ENCODE data around the gene BTBD17. TPM values are rescaled to one million over a fixed set of nuclear protein-coding genes. Genes with fewer than 3 reads are reported as not detected.

BTBD17 gene
- polyA plus RNA-seq, 1 of the 3 experiments (the other 2 are of a cell fraction): not detected

DNA sequence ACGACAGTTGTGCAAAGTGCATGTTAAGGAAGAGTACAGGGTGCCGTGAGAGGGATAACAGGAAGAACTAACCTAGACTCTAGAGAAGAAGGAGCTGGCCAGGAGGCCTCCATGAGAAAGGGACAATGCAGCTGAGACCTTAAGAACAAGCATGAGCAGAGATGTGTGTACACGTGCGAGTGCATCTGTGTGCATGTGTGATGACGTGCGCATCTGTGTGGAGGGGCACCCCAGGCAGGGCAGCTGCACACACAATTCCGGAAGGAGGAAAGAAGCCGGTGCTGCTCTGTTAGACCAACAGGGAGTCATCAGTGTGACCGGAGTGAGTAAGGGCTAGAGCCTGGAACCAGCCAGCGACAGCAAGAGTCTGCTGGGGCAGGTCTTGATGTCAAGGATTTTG is 43.3 kb downstream of the BTBD17 start:
- Histone ChIP-seq H3K27ac (ENCODE audit: low read depth in 2 of 2, low read length in 1 of 2) (no peak overlapping the region), H3K36me3 (replicated peaks in 1 of 2; ENCODE audit: control insufficient read depth in 1 of 2, insufficient read depth in 2 of 2, low read length in 1 of 2) (no peaks in the 10 kb centered on the region), H3K4me2 (no peak overlapping the region), H3K4me3 (ENCODE audit: low read depth in 2 of 2, low read length in 1 of 2) (no peak overlapping the region), H3K27me3 (ENCODE audit: insufficient read depth) (no peaks in the 10 kb centered on the region), H3K9me2 (no peaks in the 10 kb centered on the region), H3K9me3 (no peaks in the 10 kb centered on the region; the same call in 1 of the 2 replicates), H3F3A (replicated peaks; ENCODE audit: insufficient read depth) (no peaks in the 10 kb centered on the region), H3K9ac (no peak overlapping the region), H2AFZ (ENCODE audit: low read depth) (no peak overlapping the region), H3K79me2 (ENCODE audit: insufficient read depth) (no peaks in the 10 kb centered on the region), H4K20me1 (ENCODE audit: insufficient read depth) (no peaks in the 10 kb centered on the region), H3K4me1 (ENCODE audit: control insufficient read depth in 1 of 2, insufficient read depth in 2 of 2, low read depth in 1 of 2, low read length in 1 of 2) (no peaks in the 10 kb centered on the region)
- 63% methylated on average over 10 of the region's 10 CpGs for WGBS (ENCODE audit: low lambda C conversion rate)
- DNase-seq: no peak
- CTCF ChIA-PET: interaction anchor here (0.9 to 2.4 kb wide), 3 partner anchors 17 to 139 kb away, joined by 4 to 7 read pairs (median 6); no protein-coding TSS in a partner anchor
- POLR2A ChIA-PET: no interaction called here
- no peak for TF ChIP-seq POLR2AphosphoS5 (IDR thresholded peaks at IDR 0.05; ENCODE audit: low read depth, low read length)
- no peak for TF ChIP-seq SIN3A (IDR thresholded peaks at IDR 0.05; ENCODE audit: borderline replicate concordance, low read depth, low read length)
- no peak for TF ChIP-seq ELF1 (IDR thresholded peaks at IDR 0.05)
- TF ChIP-seq, protein P1, sequence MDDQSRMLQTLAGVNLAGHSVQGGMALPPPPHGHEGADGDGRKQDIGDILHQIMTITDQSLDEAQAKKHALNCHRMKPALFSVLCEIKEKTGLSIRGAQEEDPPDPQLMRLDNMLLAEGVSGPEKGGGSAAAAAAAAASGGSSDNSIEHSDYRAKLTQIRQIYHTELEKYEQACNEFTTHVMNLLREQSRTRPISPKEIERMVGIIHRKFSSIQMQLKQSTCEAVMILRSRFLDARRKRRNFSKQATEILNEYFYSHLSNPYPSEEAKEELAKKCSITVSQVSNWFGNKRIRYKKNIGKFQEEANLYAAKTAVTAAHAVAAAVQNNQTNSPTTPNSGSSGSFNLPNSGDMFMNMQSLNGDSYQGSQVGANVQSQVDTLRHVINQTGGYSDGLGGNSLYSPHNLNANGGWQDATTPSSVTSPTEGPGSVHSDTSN (IDR thresholded peaks at IDR 0.05): no peak
- TF ChIP-seq NFIC (IDR thresholded peaks at IDR 0.05; ENCODE audit: borderline replicate concordance): no peak
- no peak for TF ChIP-seq EP300 (IDR thresholded peaks at IDR 0.05; ENCODE audit: borderline replicate concordance in 1 of 2, low read depth in 1 of 2, low read length in 1 of 2)
- no peak for TF ChIP-seq TCF12 (IDR thresholded peaks at IDR 0.05)
- TF ChIP-seq RXRA (IDR thresholded peaks at IDR 0.05; ENCODE audit: borderline replicate concordance, low read depth): no peak
- no peak for TF ChIP-seq FOXJ3 (CRISPR knock-in tag; IDR thresholded peaks at IDR 0.05)
- no peak for TF ChIP-seq FOSL2 (IDR thresholded peaks at IDR 0.05; ENCODE audit: borderline replicate concordance, low read depth)
- TF ChIP-seq FOXM1 (IDR thresholded peaks at IDR 0.05; ENCODE audit: low read depth): no peak
- no peak for TF ChIP-seq GATA2 (CRISPR knock-in tag; IDR thresholded peaks at IDR 0.05)
- TF ChIP-seq RCOR1 (IDR thresholded peaks at IDR 0.05; ENCODE audit: low read length): no peak
- TF ChIP-seq NRF1 (IDR thresholded peaks at IDR 0.05; ENCODE audit: low read depth, low read length): no peak
- TF ChIP-seq EZH2phosphoT487 (IDR thresholded peaks at IDR 0.05; ENCODE audit: borderline replicate concordance, low read depth): no peak
- TF ChIP-seq TAF1 (IDR thresholded peaks at IDR 0.05; ENCODE audit: borderline replicate concordance, low read depth, low read length): no peak

DNA sequence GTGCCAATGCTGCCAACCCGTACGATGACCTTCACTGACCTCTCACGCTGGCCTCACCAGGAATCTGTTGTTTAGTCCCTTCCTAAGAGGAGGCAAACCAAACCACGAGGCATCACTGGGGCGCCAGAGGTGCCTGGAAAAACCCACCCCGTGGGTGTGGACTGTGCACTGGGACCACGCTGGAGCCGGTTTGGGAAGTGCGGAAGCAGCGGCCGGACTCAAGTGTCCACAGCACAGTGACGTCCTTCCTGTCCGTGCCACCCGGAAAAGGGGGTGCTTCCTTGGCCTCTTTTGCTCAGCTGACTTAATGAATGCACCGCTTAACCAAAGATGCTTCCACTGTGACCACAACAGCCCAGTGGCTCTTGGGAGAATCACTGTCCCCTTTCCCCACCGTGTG is 44.6 kb downstream of the BTBD17 start:
- no peak for DNase-seq
- Histone ChIP-seq H3K4me2 (no peak overlapping the region), H2AFZ (ENCODE audit: low read depth) (no peak overlapping the region), H3K9me3 (no peaks in the 10 kb centered on the region; the same call in 1 of the 2 replicates), H3K4me3 (ENCODE audit: low read depth in 2 of 2, low read length in 1 of 2) (no peak overlapping the region), H3K27me3 (ENCODE audit: insufficient read depth) (no peaks in the 10 kb centered on the region), H4K20me1 (ENCODE audit: insufficient read depth) (no peaks in the 10 kb centered on the region), H3F3A (replicated peaks; ENCODE audit: insufficient read depth) (no peaks in the 10 kb centered on the region), H3K27ac (ENCODE audit: low read depth in 2 of 2, low read length in 1 of 2) (no peak overlapping the region), H3K9me2 (no peaks in the 10 kb centered on the region), H3K4me1 (ENCODE audit: control insufficient read depth in 1 of 2, insufficient read depth in 2 of 2, low read depth in 1 of 2, low read length in 1 of 2) (no peaks in the 10 kb centered on the region), H3K79me2 (ENCODE audit: insufficient read depth) (no peaks in the 10 kb centered on the region), H3K9ac (no peak overlapping the region), H3K36me3 (replicated peaks in 1 of 2; ENCODE audit: control insufficient read depth in 1 of 2, insufficient read depth in 2 of 2, low read length in 1 of 2) (no peaks in the 10 kb centered on the region)
- 37% methylated on average over 16 of the region's 16 CpGs for WGBS (ENCODE audit: low lambda C conversion rate)
- TF ChIP-seq, protein P2, sequence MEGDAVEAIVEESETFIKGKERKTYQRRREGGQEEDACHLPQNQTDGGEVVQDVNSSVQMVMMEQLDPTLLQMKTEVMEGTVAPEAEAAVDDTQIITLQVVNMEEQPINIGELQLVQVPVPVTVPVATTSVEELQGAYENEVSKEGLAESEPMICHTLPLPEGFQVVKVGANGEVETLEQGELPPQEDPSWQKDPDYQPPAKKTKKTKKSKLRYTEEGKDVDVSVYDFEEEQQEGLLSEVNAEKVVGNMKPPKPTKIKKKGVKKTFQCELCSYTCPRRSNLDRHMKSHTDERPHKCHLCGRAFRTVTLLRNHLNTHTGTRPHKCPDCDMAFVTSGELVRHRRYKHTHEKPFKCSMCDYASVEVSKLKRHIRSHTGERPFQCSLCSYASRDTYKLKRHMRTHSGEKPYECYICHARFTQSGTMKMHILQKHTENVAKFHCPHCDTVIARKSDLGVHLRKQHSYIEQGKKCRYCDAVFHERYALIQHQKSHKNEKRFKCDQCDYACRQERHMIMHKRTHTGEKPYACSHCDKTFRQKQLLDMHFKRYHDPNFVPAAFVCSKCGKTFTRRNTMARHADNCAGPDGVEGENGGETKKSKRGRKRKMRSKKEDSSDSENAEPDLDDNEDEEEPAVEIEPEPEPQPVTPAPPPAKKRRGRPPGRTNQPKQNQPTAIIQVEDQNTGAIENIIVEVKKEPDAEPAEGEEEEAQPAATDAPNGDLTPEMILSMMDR (IDR thresholded peaks at IDR 0.05): no peak
- TF ChIP-seq NRF1 (IDR thresholded peaks at IDR 0.05; ENCODE audit: low read depth, low read length) (no peak), EP300 (IDR thresholded peaks at IDR 0.05; ENCODE audit: borderline replicate concordance in 1 of 2, low read depth in 1 of 2, low read length in 1 of 2) (no peak), GABPA (IDR thresholded peaks at IDR 0.05; ENCODE audit: low read depth) (no peak)
- TF ChIP-seq, protein P3, sequence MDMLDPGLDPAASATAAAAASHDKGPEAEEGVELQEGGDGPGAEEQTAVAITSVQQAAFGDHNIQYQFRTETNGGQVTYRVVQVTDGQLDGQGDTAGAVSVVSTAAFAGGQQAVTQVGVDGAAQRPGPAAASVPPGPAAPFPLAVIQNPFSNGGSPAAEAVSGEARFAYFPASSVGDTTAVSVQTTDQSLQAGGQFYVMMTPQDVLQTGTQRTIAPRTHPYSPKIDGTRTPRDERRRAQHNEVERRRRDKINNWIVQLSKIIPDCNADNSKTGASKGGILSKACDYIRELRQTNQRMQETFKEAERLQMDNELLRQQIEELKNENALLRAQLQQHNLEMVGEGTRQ (IDR thresholded peaks at IDR 0.05; ENCODE audit: borderline replicate concordance, low read depth, low read length): no peak
- ChIA-PET CTCF (interaction anchor here (1.5 to 3.0 kb wide), 4 partner anchors 14 to 140 kb away, joined by 3 to 11 read pairs (median 8); partner anchors contain the start of gene GPR142), POLR2A (no interaction called here)
